Stimulated activated CD8-positive, alpha-beta memory T cell treated with anti-CD3 and anti-CD28 coated beads, Interleukin-7, amount 100 ng/mL, for 48 hours (primary cell): ENCODE measurements around the gene MYO1E.

ENCODE experiments used
- DNase-seq, 2 donors: peaks; one replicate each; pipeline ENCODE4 v3.0.0-alpha.2; 2020; ENCODE audit warnings: low read depth in 1 of 2; ENCODE audit errors: extremely low read depth in 1 of 2

MYO1E gene

GRCh38 chr15:59105854-59106253 lies 266.8 kb downstream of the MYO1E start:
- DNase-seq: no peak

DNA sequence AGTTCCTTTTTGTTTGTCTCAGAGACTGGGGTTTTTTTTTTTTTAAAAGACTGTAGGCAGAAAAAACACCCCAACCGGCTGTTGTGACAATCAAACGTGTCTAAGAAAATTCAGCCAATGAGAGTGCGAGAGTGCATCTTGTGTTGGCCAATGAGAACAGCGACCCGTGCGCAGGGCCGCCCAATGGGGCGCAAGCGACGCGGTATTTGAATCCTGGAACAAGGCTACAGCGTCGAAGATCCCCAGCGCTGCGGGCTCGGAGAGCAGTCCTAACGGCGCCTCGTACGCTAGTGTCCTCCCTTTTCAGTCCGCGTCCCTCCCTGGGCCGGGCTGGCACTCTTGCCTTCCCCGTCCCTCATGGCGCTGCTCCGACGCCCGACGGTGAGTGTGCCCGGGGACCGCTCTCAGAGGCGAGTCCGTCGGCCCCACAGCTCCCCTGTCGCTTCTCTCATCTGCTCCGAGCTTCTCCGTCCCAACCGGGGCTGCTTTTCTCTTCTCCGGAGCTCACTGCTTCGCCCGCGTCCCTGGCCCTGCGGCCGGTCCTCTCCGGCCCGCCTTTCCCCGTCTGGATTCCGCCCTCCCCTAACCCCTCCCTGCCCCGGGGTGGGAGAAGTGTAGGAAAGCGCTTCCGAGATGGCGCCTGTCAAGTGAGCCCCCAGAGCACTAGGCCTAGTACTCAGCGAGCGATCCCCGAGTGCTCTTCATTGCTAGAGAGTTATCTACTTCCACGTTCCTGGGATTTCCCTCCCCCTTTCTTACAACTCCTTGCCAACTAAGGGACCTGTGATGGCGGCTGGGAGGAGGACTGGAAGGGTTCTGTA lies 267.5 kb downstream of the MYO1E start, which contains the start of gene CCNB2:
Gene CCNB2, plus strand, starts transcription at position 235 of the 821 bp plus-strand sequence. Its CDS starts 123 bp downstream, at position 358.
- DNase-seq: peak; percentile 59 to 74

- peak in 1 of 2 donors; percentile 0 for DNase-seq
Observed at GRCh38 chr15:59104602-59104911, 268.1 kb downstream of the MYO1E start.

DNA sequence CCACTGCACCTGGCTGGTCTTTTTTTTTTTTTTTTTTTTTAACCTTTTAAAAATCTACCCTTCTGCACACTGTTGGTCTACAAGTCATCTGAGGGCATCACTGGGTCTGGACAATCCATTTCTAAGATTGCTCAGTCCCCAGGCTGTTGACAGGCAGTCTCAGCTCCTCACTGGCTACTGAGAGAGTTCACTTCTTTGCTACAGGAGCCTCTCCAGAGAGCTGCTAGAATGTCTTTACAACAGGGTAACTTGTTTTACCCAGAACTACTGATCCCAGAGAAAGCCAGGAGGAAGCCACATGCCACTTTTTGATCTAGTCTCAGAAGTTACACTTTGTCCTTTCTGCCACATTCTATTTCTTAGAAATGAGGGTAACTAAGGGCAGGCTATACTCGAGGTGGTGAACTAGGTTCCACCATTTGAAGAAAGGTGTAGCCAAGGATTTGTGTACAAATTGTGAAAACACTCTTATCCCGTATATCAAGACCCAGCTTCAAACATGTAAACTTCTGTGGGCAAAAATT lies 273.4 kb downstream of the MYO1E start:
- DNase-seq: no peak

GRCh38 chr15:59096429-59096828 lies 276.2 kb downstream of the MYO1E start:
- no peak for DNase-seq

GRCh38 chr15:59094077-59094476 lies 278.6 kb downstream of the MYO1E start:
- DNase-seq: no peak

DNA sequence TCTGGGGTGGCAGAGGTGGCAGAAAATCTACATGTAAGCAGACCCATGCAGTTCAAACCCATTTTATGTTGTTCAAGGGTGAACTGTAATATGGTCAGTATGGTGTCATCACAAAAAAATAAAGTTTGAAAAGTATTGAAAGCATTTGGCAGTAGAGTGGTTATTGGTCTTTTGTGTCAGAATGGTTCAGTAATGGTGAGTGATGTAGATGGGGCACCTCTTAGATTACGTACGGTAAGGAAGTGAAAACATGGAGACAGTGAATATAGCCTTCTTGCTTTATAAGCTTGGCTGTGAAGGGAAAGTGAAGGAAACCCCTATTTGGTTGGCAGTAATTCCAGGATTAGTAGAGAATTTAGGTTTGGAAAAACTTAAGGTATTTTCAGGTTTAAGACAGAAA lies 284.9 kb downstream of the MYO1E start:
- no peak for DNase-seq
